ENCODE data around the gene PERM1. TPM values are rescaled to one million over a fixed set of nuclear protein-coding genes. Genes with fewer than 3 reads are reported as not detected.

The PERM1 gene
- total RNA-seq, 2 experiments from 2014 or later = not detected

- DNase-seq (ENCODE audit: low spot score) = no peak
Observed at GRCh38 chr1:936348-937264, 45.3 kb downstream of the PERM1 start.

GRCh38 chr1:935751-936231 is 46.1 kb downstream of the PERM1 start:
- H3K9me2 ChIP-seq (ENCODE audit: insufficient read depth, low read length) = no peaks in the 10 kb centered on the region
- no peaks in the 10 kb centered on the region for H3K79me2 ChIP-seq (ENCODE audit: insufficient read depth, low read depth, low read length)
- H3K4me2 ChIP-seq (ENCODE audit: low read length) = no peak overlapping the region
- CTCF ChIA-PET (ENCODE audit: unreplicated experiment) = no interaction called here
- no peak overlapping the region for H3K4me3 ChIP-seq (ENCODE audit: low read depth, low read length, poor library complexity, severe bottlenecking)
- no TSS peak for BruUV-seq (replicated peaks)
- TF ChIP-seq CTCF (conservative IDR thresholded peaks at IDR 0.05; ENCODE audit: low read length) (no peak), EZH2phosphoT487 (IDR thresholded peaks at IDR 0.05; ENCODE audit: borderline replicate concordance, low read depth, low read length) (no peak)
- no peaks in the 10 kb centered on the region for H3K9me3 ChIP-seq (ENCODE audit: low read length)
- no peak overlapping the region for H3K27ac ChIP-seq (ENCODE audit: low read depth, low read length, poor library complexity, severe bottlenecking)
- DNase-seq (ENCODE audit: low spot score) = no peak
- H3K4me1 ChIP-seq (ENCODE audit: insufficient read depth, low read length, poor library complexity, severe bottlenecking) = peaks cover 5% of the 10 kb centered on the region
- no peaks in the 10 kb centered on the region for H3K36me3 ChIP-seq (ENCODE audit: insufficient read depth, low read length)
- H4K20me1 ChIP-seq (ENCODE audit: insufficient read depth, low read length) = no peaks in the 10 kb centered on the region; the same call in 1 of the 2 replicates
- POLR2A ChIA-PET = no interaction called here
- intact Hi-C loops (cut with micrococcal nuclease; ENCODE audit: unreplicated experiment) = loop anchor here (5.0 kb wide), 1 partner anchor 33 kb away; no protein-coding TSS in a partner anchor
- no peak overlapping the region for H2AFZ ChIP-seq (ENCODE audit: low read length)

More at GRCh38 chr1:936348-937264, 45.3 kb downstream of the PERM1 start:
- ChIA-PET CTCF (ENCODE audit: unreplicated experiment) (no interaction called here), POLR2A (no interaction called here)
- H3K4me1 ChIP-seq (ENCODE audit: insufficient read depth, low read length, poor library complexity, severe bottlenecking) = peaks cover 5% of the 10 kb centered on the region
- no peak overlapping the region for H3K4me2 ChIP-seq (ENCODE audit: low read length)
- H4K20me1 ChIP-seq (ENCODE audit: insufficient read depth, low read length) = no peaks in the 10 kb centered on the region; the same call in 1 of the 2 replicates
- H3K27ac ChIP-seq (ENCODE audit: low read depth, low read length, poor library complexity, severe bottlenecking) = no peak overlapping the region
- no peak for TF ChIP-seq EZH2phosphoT487 (IDR thresholded peaks at IDR 0.05; ENCODE audit: borderline replicate concordance, low read depth, low read length)
- TF ChIP-seq CTCF (conservative IDR thresholded peaks at IDR 0.05; ENCODE audit: low read length) = no peak
- intact Hi-C loops (cut with micrococcal nuclease; ENCODE audit: unreplicated experiment) = loop anchor here (5.0 kb wide), 1 partner anchor 34 kb away; no protein-coding TSS in a partner anchor
- no peaks in the 10 kb centered on the region for H3K79me2 ChIP-seq (ENCODE audit: insufficient read depth, low read depth, low read length)
- BruUV-seq (replicated peaks) = no TSS peak
- no peaks in the 10 kb centered on the region for H3K9me2 ChIP-seq (ENCODE audit: insufficient read depth, low read length)
- no peak overlapping the region for H2AFZ ChIP-seq (ENCODE audit: low read length)
- no peak overlapping the region for H3K4me3 ChIP-seq (ENCODE audit: low read depth, low read length, poor library complexity, severe bottlenecking)
- H3K9me3 ChIP-seq (ENCODE audit: low read length) = no peaks in the 10 kb centered on the region
- no peaks in the 10 kb centered on the region for H3K36me3 ChIP-seq (ENCODE audit: insufficient read depth, low read length)
